T-cell (primary cell): ENCODE data around the gene DEFB126. TPM values are rescaled to one million over a fixed set of nuclear protein-coding genes. Genes with fewer than 3 reads are reported as not detected.
"Not testable (repeated sequence)": the region's sequence is repeated elsewhere in the genome, so short reads cannot be mapped to it uniquely, and the experiment has no call there.

Source experiments
- ATAC-seq, 4 experiments: fragments of 200-7000 bp in 3 of 4; fragments of 150-1000 bp in 1 of 4; cut with Tn5 transposase; replicated peaks in 1 of 4; 1 replicate in 3 of 4; 2 replicates in 1 of 4; pipeline ENCODE4 v1.10.0; 2021; ENCODE audit warnings: moderate library complexity in 3 of 4, mild to moderate bottlenecking in 2 of 4, moderate number of reproducible peaks in 1 of 4
- CTCF ChIA-PET, 2 donors: fragments of 300-600 bp; sonication (Branson Sonifier 250); formaldehyde crosslinking; loops; one replicate each; lab custom pipeline; 2022; ENCODE audit warnings: antibody characterized with exemption in 2 of 2; lab: Charles Lee
- POLR2A ChIA-PET, 2 donors: fragments of 300-600 bp; sonication (Branson Sonifier 250); formaldehyde crosslinking; loops; one replicate each; lab custom pipeline; 2022; ENCODE audit warnings: antibody characterized with exemption in 2 of 2; lab: Charles Lee
- DNase-seq, 35 experiments: peaks; one replicate each; pipeline versions ENCODE4 v3.0.0 to v3.0.0-alpha.2; 2013 to 2023
- H3K27ac ChIP-seq: one replicate; pipeline ENCODE4 v1.5.1; 2013; ENCODE audit warnings: low read length
- H3K27me3 ChIP-seq, 2 experiments: replicated peaks in 1 of 2; 1 replicate in 1 of 2; 2 replicates in 1 of 2; pipeline versions ENCODE4 v1.6.1 to v1.7.0; 2013; ENCODE audit warnings: low read length in 1 of 2, mixed read lengths in 1 of 2; ENCODE audit not compliant: control insufficient read depth in 2 of 2, insufficient read depth in 2 of 2; ENCODE audit errors: extremely low read depth in 1 of 2
- H3K36me3 ChIP-seq, 2 donors: 1 replicate in 1 of 2; 2 replicates in 1 of 2; pipeline versions ENCODE4 v1.6.1 to v1.7.0; 2013; ENCODE audit warnings: low read length in 1 of 2; ENCODE audit not compliant: control insufficient read depth in 2 of 2, insufficient read depth in 1 of 2; ENCODE audit errors: extremely low read depth in 1 of 2
- H3K4me1 ChIP-seq, 2 experiments: 1 replicate in 1 of 2; 2 replicates in 1 of 2; pipeline versions ENCODE4 v1.6.1 to v1.7.0; 2013; ENCODE audit warnings: low read length in 2 of 2, mixed read lengths in 1 of 2; ENCODE audit not compliant: insufficient read depth in 2 of 2, control insufficient read depth in 1 of 2; ENCODE audit errors: extremely low read depth in 1 of 2
- H3K4me3 ChIP-seq, 2 donors: 1 replicate in 1 of 2; 2 replicates in 1 of 2; pipeline versions ENCODE4 v1.5.1 to v1.7.0; 2013; ENCODE audit warnings: mild to moderate bottlenecking in 2 of 2, low read length in 1 of 2, moderate library complexity in 1 of 2; ENCODE audit not compliant: control insufficient read depth in 1 of 2; ENCODE audit errors: extremely low read depth in 1 of 2
- H3K9me3 ChIP-seq: 2 replicates; pipeline ENCODE4 v1.7.0; 2013
- H3K27ac Mint-ChIP-seq, 2 donors: one replicate each; pipeline ENCODE4 v1.8.0; 2020 to 2021; ENCODE audit warnings: mild to moderate bottlenecking in 2 of 2, mixed read lengths in 2 of 2
- H3K27me3 Mint-ChIP-seq, 2 donors: one replicate each; pipeline ENCODE4 v1.8.0; 2021 to 2022; ENCODE audit warnings: mixed read lengths in 2 of 2
- H3K36me3 Mint-ChIP-seq: one replicate; pipeline ENCODE4 v1.8.0; 2021; ENCODE audit warnings: mixed read lengths
- H3K4me1 Mint-ChIP-seq, 3 donors: one replicate each; pipeline ENCODE4 v1.8.0; 2020 to 2022; ENCODE audit warnings: mixed read lengths in 3 of 3, mild to moderate bottlenecking in 1 of 3
- H3K4me3 Mint-ChIP-seq, 3 donors: one replicate each; pipeline ENCODE4 v1.8.0; 2020 to 2022; ENCODE audit warnings: mild to moderate bottlenecking in 3 of 3, mixed read lengths in 3 of 3, moderate library complexity in 3 of 3
- H3K9me3 Mint-ChIP-seq, 3 donors: one replicate each; pipeline ENCODE4 v1.8.0; 2020 to 2022; ENCODE audit warnings: mixed read lengths in 3 of 3
- WGBS: methylation state at CpG from one replicate; pipeline ENCODE4 v1.1.5; 2013; ENCODE audit warnings: missing lambda C conversion rate; ENCODE audit not compliant: insufficient coverage; 5-methylcytosine and 5-hydroxymethylcytosine counted together
- total RNA-seq, 35 experiments: library from RNA in 6 of 35; stranded (reverse) in 6 of 35; fragments of 120-200 nt in 1 of 35; gene quantifications; one replicate each; pipeline versions ENCODE4 v1.2.1 to v1.2.4 and lab custom pipeline; 2013 to 2026

Gene DEFB126, protein sequence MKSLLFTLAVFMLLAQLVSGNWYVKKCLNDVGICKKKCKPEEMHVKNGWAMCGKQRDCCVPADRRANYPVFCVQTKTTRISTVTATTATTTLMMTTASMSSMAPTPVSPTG
- total RNA-seq: not detected
- not detected for total RNA-seq (2013)
- total RNA-seq (lab: John Stamatoyannopoulos, UW): 0 reads per million in 29 experiments

DNA sequence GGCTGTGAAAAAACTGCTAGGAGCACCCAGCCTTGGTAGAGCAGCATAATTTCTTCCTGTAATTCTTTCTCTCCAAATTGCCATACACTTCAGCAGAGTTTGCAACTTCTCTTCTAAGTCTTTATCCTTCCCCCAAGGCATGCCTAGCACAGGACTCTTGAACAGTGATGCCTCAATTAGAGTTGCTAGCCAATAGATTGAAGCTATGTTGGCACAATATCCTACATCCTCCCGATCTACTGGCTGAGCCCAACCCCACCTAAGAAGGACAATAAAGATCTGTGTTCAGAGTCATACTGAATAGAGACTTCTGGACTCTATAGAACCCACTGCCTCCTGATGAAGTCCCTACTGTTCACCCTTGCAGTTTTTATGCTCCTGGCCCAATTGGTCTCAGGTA, at the start of gene DEFB126:
DEFB126 (plus strand) TSS at position 301 of the 400 bp plus-strand sequence; CDS start at position 340, 39 bp downstream.
- Histone ChIP-seq H3K27ac (no peak within 1 kb of the TSS), H3K9me3 (no peaks in the 10 kb centered on the region), H3K36me3 (no peaks in the 10 kb centered on the region), H3K4me1 (no peaks in the 10 kb centered on the region), H3K27me3 (peaks cover 4 to 13% of the 10 kb centered on the region in 2 experiments), H3K4me3 (no peak within 1 kb of the TSS)
- no peaks in the 10 kb centered on the region for H3K4me1 Mint-ChIP-seq
- POLR2A ChIA-PET: no interaction called here
- no peak within 1 kb of the TSS for H3K27ac Mint-ChIP-seq
- H3K27me3 Mint-ChIP-seq: peaks cover 46 to 55% of the 10 kb centered on the region in 2 donors
- DNase-seq (no peak), ATAC-seq (no peak)
- CTCF ChIA-PET: no interaction called here
- no peak within 1 kb of the TSS for H3K4me3 Mint-ChIP-seq
- no peaks in the 10 kb centered on the region for H3K36me3 Mint-ChIP-seq
- WGBS: no CpG with 5 or more reads among the region's 1 CpG
- H3K9me3 Mint-ChIP-seq: peaks cover 3 to 5% (median 5%) of the 10 kb centered on the region in 3 donors

DNA sequence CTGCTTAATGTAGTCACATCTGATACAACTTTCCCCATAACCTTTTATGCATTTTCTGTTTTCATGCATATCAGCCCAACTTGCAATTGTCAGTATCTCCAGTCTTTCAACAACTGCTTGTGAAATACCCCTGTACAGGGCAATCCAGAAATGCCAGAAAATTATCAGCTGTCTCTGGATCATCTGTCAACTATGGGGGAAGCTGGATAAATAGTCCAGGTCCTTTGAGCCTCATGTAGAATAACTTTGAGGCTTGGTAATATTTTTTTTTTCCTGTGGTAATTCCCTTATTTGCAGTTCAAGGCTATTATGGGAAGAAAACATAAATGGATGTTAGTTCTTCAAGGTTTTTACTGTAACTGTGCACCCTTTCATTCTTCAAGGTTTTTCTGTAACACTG, 48.7 kb upstream of the DEFB126 start:
- no peak for DNase-seq
- no peaks in the 10 kb centered on the region for H3K36me3 Mint-ChIP-seq
- no peak overlapping the region for H3K27ac Mint-ChIP-seq
- Histone ChIP-seq H3K36me3 (no peaks in the 10 kb centered on the region), H3K27me3 (peaks cover 2 to 9% of the 10 kb centered on the region in 2 experiments), H3K27ac (no peak overlapping the region), H3K9me3 (no peaks in the 10 kb centered on the region), H3K4me1 (no peaks in the 10 kb centered on the region), H3K4me3 (no peak overlapping the region)
- ChIA-PET CTCF (no interaction called here), POLR2A (no interaction called here)
- H3K9me3 Mint-ChIP-seq: peaks cover 13 to 17% (median 15%) of the 10 kb centered on the region in 3 donors
- peaks cover 61 to 62% of the 10 kb centered on the region in 2 donors for H3K27me3 Mint-ChIP-seq
- no peak for ATAC-seq
- H3K4me1 Mint-ChIP-seq: no peaks in the 10 kb centered on the region
- H3K4me3 Mint-ChIP-seq: no peak overlapping the region

DNA sequence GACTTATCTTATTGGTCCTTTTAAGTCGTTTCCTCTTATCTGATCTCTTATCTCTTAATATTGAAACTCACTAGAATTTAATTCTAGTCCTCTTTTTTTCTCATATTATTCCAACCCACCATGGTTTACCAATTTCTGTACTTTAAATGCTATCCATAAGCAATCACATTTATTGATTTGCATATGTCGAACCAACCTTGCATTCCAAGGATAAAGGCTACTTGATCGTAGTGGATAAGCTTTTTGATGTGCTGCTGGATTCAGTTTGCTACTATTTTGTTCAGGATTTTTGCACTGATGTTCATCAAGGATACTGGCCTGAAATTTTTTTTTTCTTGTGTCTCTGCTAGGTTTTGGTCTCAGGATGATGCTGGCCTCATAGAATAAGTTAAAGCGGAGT, 47.2 kb upstream of the DEFB126 start:
- no peak for ATAC-seq
- no peaks in the 10 kb centered on the region for H3K4me1 Mint-ChIP-seq
- 100% methylated on average over 1 of the region's 4 CpGs for WGBS
- Histone ChIP-seq H3K27me3 (peaks cover under 1 to 9% of the 10 kb centered on the region in 2 experiments), H3K4me3 (no peak overlapping the region), H3K36me3 (no peaks in the 10 kb centered on the region), H3K9me3 (no peaks in the 10 kb centered on the region), H3K27ac (no peak overlapping the region), H3K4me1 (no peaks in the 10 kb centered on the region)
- peaks cover 13 to 17% (median 15%) of the 10 kb centered on the region in 3 donors for H3K9me3 Mint-ChIP-seq
- H3K27ac Mint-ChIP-seq: no peak overlapping the region
- no peaks in the 10 kb centered on the region for H3K36me3 Mint-ChIP-seq
- POLR2A ChIA-PET: no interaction called here
- CTCF ChIA-PET: no interaction called here
- peaks cover 63 to 69% of the 10 kb centered on the region in 2 donors for H3K27me3 Mint-ChIP-seq
- no peak for DNase-seq
- no peak overlapping the region for H3K4me3 Mint-ChIP-seq

DNA sequence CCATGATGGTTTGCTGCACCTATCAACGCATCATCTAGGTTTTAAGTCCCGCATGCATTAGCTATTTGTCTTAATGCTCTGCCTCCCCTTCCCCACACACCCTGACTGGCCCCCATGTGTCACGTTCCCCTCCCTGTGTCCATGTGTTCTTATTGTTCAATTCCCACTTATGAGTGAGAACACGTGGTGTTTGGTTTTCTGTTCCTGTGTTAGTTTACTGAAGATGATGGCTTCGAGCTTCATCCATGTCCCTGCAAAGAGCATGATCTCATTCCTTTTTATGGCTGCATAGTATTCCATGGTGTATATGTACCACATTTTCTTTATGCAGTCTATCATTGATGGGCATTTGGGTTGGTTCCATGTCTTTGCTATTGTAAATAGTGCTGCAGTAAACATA, 44.7 kb upstream of the DEFB126 start:
- H3K36me3 ChIP-seq, H3K4me1 Mint-ChIP-seq, H3K27me3 ChIP-seq, CTCF ChIA-PET, H3K4me3 ChIP-seq, H3K27ac Mint-ChIP-seq, H3K27ac ChIP-seq, H3K9me3 ChIP-seq, H3K4me1 ChIP-seq, H3K4me3 Mint-ChIP-seq, ATAC-seq, POLR2A ChIA-PET, DNase-seq, H3K36me3 Mint-ChIP-seq: not testable (repeated sequence)
- WGBS: no CpG with 5 or more reads among the region's 5 CpGs
- Mint-ChIP-seq H3K27me3 (peaks cover 53 to 59% of the 10 kb centered on the region in 2 donors), H3K9me3 (peaks cover 13 to 17% (median 15%) of the 10 kb centered on the region in 3 donors)

DNA sequence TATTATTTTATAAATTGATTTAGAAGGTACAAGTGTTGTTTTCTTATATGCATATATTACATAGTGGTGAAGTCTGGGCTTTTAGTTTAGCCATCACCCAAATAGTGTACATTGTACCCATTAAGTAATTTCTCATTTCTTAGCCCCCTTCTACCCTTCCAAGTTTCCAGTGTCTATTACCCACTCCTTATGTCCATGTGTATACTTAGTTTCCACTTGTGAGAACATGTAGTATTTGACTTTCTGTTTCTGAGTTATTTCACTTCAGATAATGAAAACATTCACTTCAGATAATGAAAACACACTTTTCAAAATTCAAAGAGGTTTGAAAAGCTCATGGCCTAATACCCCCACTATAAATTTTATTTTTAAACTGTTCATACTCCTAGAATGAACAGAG, 40.4 kb upstream of the DEFB126 start:
- no peaks in the 10 kb centered on the region for H3K9me3 ChIP-seq
- Mint-ChIP-seq H3K36me3 (no peaks in the 10 kb centered on the region), H3K4me3 (no peak overlapping the region), H3K9me3 (peaks cover 0 to 3% (median 2%) of the 10 kb centered on the region in 3 donors), H3K4me1 (no peaks in the 10 kb centered on the region), H3K27me3 (peaks cover 59 to 60% of the 10 kb centered on the region in 2 donors), H3K27ac (no peak overlapping the region)
- DNase-seq (no peak), ATAC-seq (no peak)
- H3K27me3 ChIP-seq: peaks cover 2 to 14% of the 10 kb centered on the region in 2 experiments
- H3K27ac ChIP-seq: no peak overlapping the region
- no peaks in the 10 kb centered on the region for H3K4me1 ChIP-seq
- no peaks in the 10 kb centered on the region for H3K36me3 ChIP-seq
- ChIA-PET POLR2A (no interaction called here), CTCF (no interaction called here)
- H3K4me3 ChIP-seq: no peak overlapping the region

DNA sequence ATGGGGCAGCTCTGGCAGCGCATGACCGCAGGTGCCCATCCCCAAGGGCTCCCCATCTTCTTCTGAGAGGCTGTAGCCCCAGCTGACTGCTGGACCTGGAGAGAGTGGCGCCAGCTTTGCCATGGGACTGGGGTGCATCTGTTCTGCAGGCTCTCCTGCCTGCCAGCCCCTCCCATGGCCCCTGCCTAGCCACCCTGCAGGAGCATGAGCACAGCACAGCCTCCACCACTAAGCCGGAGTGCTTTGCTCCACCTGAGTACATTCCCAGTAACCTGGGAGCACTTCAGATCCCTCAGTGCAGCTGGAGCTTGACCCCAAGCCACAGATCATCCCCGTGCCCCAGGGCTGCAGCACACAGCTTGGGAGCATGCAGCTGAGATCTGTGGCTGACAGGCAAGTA, 38.9 kb upstream of the DEFB126 start:
- DNase-seq (no peak), ATAC-seq (no peak)
- Mint-ChIP-seq H3K4me3 (no peak overlapping the region), H3K4me1 (no peaks in the 10 kb centered on the region), H3K27ac (no peak overlapping the region), H3K36me3 (no peaks in the 10 kb centered on the region), H3K27me3 (peaks cover 57 to 61% of the 10 kb centered on the region in 2 donors), H3K9me3 (no peaks in the 10 kb centered on the region)
- no peak overlapping the region for H3K27ac ChIP-seq
- H3K4me1 ChIP-seq: no peaks in the 10 kb centered on the region
- no peaks in the 10 kb centered on the region for H3K36me3 ChIP-seq
- H3K27me3 ChIP-seq: peaks cover 2 to 14% of the 10 kb centered on the region in 2 experiments
- WGBS: 93% methylated on average over 4 of the region's 5 CpGs
- no peaks in the 10 kb centered on the region for H3K9me3 ChIP-seq
- ChIA-PET CTCF (no interaction called here), POLR2A (no interaction called here)
- no peak overlapping the region for H3K4me3 ChIP-seq

DNA sequence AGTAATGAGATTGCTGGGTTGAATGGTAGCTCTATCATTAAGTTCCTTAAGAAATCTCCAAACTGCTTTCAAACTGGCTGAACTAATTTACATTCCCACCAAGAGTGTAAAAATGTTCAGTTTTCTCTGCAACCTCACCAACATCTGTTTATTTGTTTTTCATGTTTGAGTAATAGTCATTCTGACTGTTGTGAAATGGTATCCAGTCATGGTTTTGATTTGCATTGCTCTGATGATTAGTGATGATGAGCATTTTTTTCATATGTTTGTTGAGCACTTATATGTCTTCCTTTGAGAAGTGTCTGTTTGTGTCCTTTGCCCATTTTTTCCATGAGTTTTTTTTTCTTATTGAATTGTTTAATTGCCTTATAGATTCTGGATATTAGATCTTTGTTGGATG, 30.0 kb upstream of the DEFB126 start:
- ChIA-PET POLR2A (interaction anchor here in 1 of 2 donors (0.6 kb wide), 1 partner anchor 43 kb away, joined by 3 read pairs; no protein-coding TSS in a partner anchor), CTCF (no interaction called here)
- Mint-ChIP-seq H3K36me3 (no peaks in the 10 kb centered on the region), H3K27ac (no peak overlapping the region), H3K4me1 (no peaks in the 10 kb centered on the region), H3K9me3 (peaks cover 3 to 13% (median 4%) of the 10 kb centered on the region in 3 donors), H3K4me3 (no peak overlapping the region), H3K27me3 (peaks cover 47 to 48% of the 10 kb centered on the region in 2 donors)
- H3K4me1 ChIP-seq: no peaks in the 10 kb centered on the region
- H3K27me3 ChIP-seq: peaks cover 7 to 18% of the 10 kb centered on the region in 2 experiments
- no peak for ATAC-seq
- H3K4me3 ChIP-seq: no peak overlapping the region
- H3K9me3 ChIP-seq: no peaks in the 10 kb centered on the region
- DNase-seq: no peak
- H3K36me3 ChIP-seq: no peaks in the 10 kb centered on the region
- no peak overlapping the region for H3K27ac ChIP-seq
